Measurements from ENCODE around the gene RNF220.

The RNF220 gene

GRCh38 chr1:44421446-44421884 lies 16.4 kb downstream of the RNF220 start:
- H3K4me3 ChIP-seq (ENCODE audit: low read length, poor library complexity, severe bottlenecking), result peak overlapping the region; percentile 77
- peaks cover 82% of the 10 kb centered on the region for H3K79me2 ChIP-seq (ENCODE audit: insufficient read depth, low read length)
- H3K4me2 ChIP-seq (ENCODE audit: low read depth, low read length, poor library complexity, severe bottlenecking), result peak overlapping the region; percentile 96
- H2AFZ ChIP-seq (ENCODE audit: low read length), result no peak overlapping the region
- no peaks in the 10 kb centered on the region for H4K20me1 ChIP-seq (ENCODE audit: insufficient read depth, low read length, poor library complexity, severe bottlenecking)
- peaks cover 72% of the 10 kb centered on the region for H3K4me1 ChIP-seq (ENCODE audit: insufficient read depth, low read length, poor library complexity, severe bottlenecking)
- H3F3A ChIP-seq (ENCODE audit: low read depth), result peaks cover 22% of the 10 kb centered on the region
- peaks cover 9% of the 10 kb centered on the region; the same call in 1 of the 2 replicates for H3K36me3 ChIP-seq (ENCODE audit: insufficient read depth, low read length)
- H3K9ac ChIP-seq (ENCODE audit: low read depth, low read length, poor library complexity, severe bottlenecking), result peak overlapping the region; percentile 97
- H3K27me3 ChIP-seq (ENCODE audit: insufficient read depth, low read length, poor library complexity, severe bottlenecking), result no peaks in the 10 kb centered on the region
- H3K9me3 ChIP-seq (ENCODE audit: insufficient read depth, low read depth, low read length), result no peaks in the 10 kb centered on the region
- no peak for TF ChIP-seq EZH2phosphoT487 (IDR thresholded peaks at IDR 0.05; ENCODE audit: borderline replicate concordance)
- TF ChIP-seq, protein P1, sequence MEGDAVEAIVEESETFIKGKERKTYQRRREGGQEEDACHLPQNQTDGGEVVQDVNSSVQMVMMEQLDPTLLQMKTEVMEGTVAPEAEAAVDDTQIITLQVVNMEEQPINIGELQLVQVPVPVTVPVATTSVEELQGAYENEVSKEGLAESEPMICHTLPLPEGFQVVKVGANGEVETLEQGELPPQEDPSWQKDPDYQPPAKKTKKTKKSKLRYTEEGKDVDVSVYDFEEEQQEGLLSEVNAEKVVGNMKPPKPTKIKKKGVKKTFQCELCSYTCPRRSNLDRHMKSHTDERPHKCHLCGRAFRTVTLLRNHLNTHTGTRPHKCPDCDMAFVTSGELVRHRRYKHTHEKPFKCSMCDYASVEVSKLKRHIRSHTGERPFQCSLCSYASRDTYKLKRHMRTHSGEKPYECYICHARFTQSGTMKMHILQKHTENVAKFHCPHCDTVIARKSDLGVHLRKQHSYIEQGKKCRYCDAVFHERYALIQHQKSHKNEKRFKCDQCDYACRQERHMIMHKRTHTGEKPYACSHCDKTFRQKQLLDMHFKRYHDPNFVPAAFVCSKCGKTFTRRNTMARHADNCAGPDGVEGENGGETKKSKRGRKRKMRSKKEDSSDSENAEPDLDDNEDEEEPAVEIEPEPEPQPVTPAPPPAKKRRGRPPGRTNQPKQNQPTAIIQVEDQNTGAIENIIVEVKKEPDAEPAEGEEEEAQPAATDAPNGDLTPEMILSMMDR (conservative IDR thresholded peaks at IDR 0.05; ENCODE audit: low read length), result no peak
- H3K9me2 ChIP-seq (replicated peaks; ENCODE audit: low read depth, low read length), result no peaks in the 10 kb centered on the region

GRCh38 chr1:44422161-44422560 lies 17.1 kb downstream of the RNF220 start:
- Histone ChIP-seq H3K9me2 (replicated peaks; ENCODE audit: low read depth, low read length) (no peaks in the 10 kb centered on the region), H3K9ac (ENCODE audit: low read depth, low read length, poor library complexity, severe bottlenecking) (peak overlapping the region; percentile 97), H3K4me2 (ENCODE audit: low read depth, low read length, poor library complexity, severe bottlenecking) (peak overlapping the region; percentile 96), H2AFZ (ENCODE audit: low read length) (no peak overlapping the region), H3F3A (ENCODE audit: low read depth) (peaks cover 22% of the 10 kb centered on the region), H3K79me2 (ENCODE audit: insufficient read depth, low read length) (peaks cover 82% of the 10 kb centered on the region), H3K36me3 (ENCODE audit: insufficient read depth, low read length) (peaks cover 2% of the 10 kb centered on the region; the same call in 1 of the 2 replicates), H3K4me1 (ENCODE audit: insufficient read depth, low read length, poor library complexity, severe bottlenecking) (peaks cover 72% of the 10 kb centered on the region), H3K9me3 (ENCODE audit: insufficient read depth, low read depth, low read length) (no peaks in the 10 kb centered on the region), H3K27me3 (ENCODE audit: insufficient read depth, low read length, poor library complexity, severe bottlenecking) (no peaks in the 10 kb centered on the region), H3K4me3 (ENCODE audit: low read length, poor library complexity, severe bottlenecking) (peak overlapping the region; percentile 77), H4K20me1 (ENCODE audit: insufficient read depth, low read length, poor library complexity, severe bottlenecking) (no peaks in the 10 kb centered on the region)
- TF ChIP-seq EZH2phosphoT487 (IDR thresholded peaks at IDR 0.05; ENCODE audit: borderline replicate concordance), result no peak

DNA sequence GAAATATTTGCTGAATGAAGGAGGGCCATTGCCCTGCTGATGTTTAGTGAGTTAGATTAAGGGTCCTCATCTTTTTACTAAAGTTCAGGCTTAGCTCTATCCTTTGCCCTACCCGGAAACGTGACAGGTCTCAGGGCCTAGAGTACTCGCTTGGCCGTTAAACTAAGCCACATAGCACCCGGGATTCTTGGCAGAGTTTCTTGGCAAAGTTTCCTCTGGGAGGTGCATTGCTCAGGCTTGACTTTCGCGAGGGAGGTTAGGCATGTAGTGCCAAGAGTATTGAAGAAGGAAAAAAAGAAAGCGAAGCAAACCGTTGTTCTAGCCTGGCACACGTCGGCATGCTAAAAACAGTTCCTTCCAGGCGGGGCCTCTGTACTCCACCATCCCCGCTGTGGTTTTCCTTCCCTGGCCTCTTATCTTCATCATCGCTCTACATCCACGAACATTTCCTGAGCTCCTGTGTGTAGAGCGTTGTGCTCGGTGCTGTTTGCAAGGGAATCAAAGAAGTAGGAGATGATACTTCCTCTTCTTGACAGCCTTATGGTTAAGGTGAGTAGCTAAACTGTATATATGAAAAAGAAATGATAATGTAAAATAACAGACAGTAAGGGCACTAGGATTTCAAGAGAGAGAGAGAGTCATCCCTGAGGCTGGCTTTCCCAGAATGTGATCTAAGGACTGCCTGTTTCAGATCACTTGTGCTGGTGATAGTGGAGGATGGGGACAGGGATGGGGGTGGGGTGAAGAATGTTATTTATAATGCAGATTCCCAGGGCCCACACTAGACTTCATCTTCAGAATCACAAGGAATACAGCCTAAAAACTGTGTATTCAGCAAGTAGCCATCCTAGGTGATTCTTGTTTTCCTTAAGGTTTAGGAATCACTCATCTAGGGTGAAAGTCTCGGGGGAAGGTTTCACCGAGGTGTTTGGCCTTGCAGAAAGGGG lies 18.8 kb downstream of the RNF220 start:
- Histone ChIP-seq H3K36me3 (ENCODE audit: insufficient read depth, low read length) (no peaks in the 10 kb centered on the region; the same call in 1 of the 2 replicates), H3K4me2 (ENCODE audit: low read depth, low read length, poor library complexity, severe bottlenecking) (peak overlapping the region; percentile 96), H3K4me1 (ENCODE audit: insufficient read depth, low read length, poor library complexity, severe bottlenecking) (peaks cover 88% of the 10 kb centered on the region), H3K9me3 (ENCODE audit: insufficient read depth, low read depth, low read length) (no peaks in the 10 kb centered on the region), H3F3A (ENCODE audit: low read depth) (peaks cover 22% of the 10 kb centered on the region), H3K4me3 (ENCODE audit: low read length, poor library complexity, severe bottlenecking) (peak overlapping the region; percentile 77), H3K79me2 (ENCODE audit: insufficient read depth, low read length) (peaks cover 84% of the 10 kb centered on the region), H3K9me2 (replicated peaks; ENCODE audit: low read depth, low read length) (no peaks in the 10 kb centered on the region), H4K20me1 (ENCODE audit: insufficient read depth, low read length, poor library complexity, severe bottlenecking) (no peaks in the 10 kb centered on the region), H2AFZ (ENCODE audit: low read length) (peak overlapping the region; percentile 13; the same call in 1 of the 2 replicates), H3K9ac (ENCODE audit: low read depth, low read length, poor library complexity, severe bottlenecking) (peak overlapping the region; percentile 97), H3K27me3 (ENCODE audit: insufficient read depth, low read length, poor library complexity, severe bottlenecking) (no peaks in the 10 kb centered on the region)
- TF ChIP-seq, protein P1 (conservative IDR thresholded peaks at IDR 0.05; ENCODE audit: low read length), result no peak
- TF ChIP-seq EZH2phosphoT487 (IDR thresholded peaks at IDR 0.05; ENCODE audit: borderline replicate concordance), result no peak
